Measurements from ENCODE around the gene ESAM.

Gene ESAM

DNA sequence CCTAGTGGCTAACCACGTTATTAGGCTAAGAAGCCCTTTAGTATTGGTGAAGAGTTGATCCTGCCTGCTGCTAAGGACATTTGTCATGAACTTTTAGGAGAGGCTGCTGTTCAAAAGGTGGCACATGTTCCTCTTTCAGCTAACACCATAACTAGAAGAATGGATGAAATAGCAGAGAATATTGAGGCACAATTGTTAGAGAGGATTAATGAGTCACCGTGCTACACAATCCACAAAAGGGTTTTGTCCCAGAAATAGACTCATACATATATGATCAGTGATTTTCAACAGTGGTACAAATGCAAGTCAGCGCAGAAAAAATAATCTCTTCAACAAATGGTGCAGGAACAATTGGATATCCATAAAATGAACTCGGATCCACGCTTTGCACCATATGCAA is 45.1 kb upstream of the ESAM start:
- Histone ChIP-seq H3K9me2 (replicated peaks; ENCODE audit: insufficient read depth, low read length) (no peaks in the 10 kb centered on the region), H3K27me3 (replicated peaks; ENCODE audit: insufficient read depth, low read length) (no peaks in the 10 kb centered on the region), H3F3A (ENCODE audit: insufficient read depth, low read length) (no peaks in the 10 kb centered on the region), H3K79me2 (ENCODE audit: low read length) (no peaks in the 10 kb centered on the region), H4K20me1 (ENCODE audit: insufficient read depth, low read length) (no peaks in the 10 kb centered on the region), H3K4me1 (ENCODE audit: low read length) (no peaks in the 10 kb centered on the region), H3K36me3 (replicated peaks; ENCODE audit: insufficient read depth, low read length) (no peaks in the 10 kb centered on the region), H3K4me3 (ENCODE audit: low read length) (no peak overlapping the region), H3K27ac (ENCODE audit: low read length) (no peak overlapping the region), H3K9ac (ENCODE audit: low read length) (no peak overlapping the region), H2AFZ (ENCODE audit: low read length) (no peak overlapping the region), H3K9me3 (replicated peaks; ENCODE audit: insufficient read depth, low read length) (no peaks in the 10 kb centered on the region), H3K4me2 (ENCODE audit: low read depth, low read length) (no peak overlapping the region)
- DNase-seq = no peak
- TF ChIP-seq EZH2 (optimal IDR thresholded peaks at IDR 0.05; ENCODE audit: low read depth, low read length) (no peak), EZH2phosphoT487 (IDR thresholded peaks at IDR 0.05; ENCODE audit: low read length) (no peak)
- TF ChIP-seq, protein P1, sequence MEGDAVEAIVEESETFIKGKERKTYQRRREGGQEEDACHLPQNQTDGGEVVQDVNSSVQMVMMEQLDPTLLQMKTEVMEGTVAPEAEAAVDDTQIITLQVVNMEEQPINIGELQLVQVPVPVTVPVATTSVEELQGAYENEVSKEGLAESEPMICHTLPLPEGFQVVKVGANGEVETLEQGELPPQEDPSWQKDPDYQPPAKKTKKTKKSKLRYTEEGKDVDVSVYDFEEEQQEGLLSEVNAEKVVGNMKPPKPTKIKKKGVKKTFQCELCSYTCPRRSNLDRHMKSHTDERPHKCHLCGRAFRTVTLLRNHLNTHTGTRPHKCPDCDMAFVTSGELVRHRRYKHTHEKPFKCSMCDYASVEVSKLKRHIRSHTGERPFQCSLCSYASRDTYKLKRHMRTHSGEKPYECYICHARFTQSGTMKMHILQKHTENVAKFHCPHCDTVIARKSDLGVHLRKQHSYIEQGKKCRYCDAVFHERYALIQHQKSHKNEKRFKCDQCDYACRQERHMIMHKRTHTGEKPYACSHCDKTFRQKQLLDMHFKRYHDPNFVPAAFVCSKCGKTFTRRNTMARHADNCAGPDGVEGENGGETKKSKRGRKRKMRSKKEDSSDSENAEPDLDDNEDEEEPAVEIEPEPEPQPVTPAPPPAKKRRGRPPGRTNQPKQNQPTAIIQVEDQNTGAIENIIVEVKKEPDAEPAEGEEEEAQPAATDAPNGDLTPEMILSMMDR (IDR thresholded peaks at IDR 0.05; ENCODE audit: low read length) = no peak

DNA sequence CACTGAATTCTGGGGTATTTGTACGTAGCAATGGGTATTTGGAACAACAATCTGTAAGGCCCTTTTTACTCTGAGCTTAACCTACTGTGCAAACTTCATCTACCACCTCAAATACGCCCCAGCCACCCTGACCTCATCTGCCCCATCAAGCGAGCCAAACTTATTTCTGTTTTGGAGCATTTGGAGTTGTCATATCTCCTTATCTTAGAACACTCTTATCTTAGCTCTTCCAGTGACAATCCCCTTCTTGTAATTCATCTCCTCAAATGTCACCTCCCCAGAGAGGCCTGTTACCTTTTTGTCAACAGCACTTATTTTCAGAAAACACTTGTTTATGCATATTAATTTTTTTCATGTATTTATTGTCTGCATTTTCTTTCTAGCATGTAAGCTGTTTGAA is 42.8 kb upstream of the ESAM start:
- H2AFZ ChIP-seq (ENCODE audit: low read length) = no peak overlapping the region

DNA sequence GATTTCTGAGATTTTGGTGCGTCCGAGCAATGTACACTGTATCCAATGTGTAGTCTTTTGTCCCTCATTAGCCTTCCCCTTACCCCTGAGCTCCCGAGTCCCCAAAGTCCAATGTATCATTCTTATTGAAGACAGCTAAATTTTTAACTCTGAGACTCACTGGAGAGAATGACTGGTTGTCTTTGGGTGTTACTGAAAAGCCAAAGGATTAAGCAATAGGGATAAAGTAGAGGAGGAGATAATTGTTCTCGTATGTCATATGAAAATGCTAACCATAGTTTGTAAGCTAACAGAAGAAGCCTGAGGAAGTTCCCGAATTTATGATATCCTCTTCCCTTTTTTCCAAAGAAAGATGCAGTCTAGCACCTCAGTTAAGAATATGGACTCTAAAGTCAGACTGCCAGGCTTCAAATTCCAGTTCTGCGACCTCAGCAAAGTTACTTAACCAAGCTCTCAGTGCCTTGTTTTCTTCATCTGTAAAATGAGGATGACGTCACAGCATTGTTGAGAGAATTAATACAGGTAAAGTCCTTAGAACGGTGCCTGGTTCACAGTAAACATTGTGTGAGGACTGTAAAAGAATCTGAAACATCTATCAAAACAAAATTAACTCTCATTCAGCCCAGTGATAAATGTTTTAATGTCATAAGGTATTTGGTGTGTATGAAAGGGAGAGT is 39.7 kb upstream of the ESAM start:
- Histone ChIP-seq H2AFZ (ENCODE audit: low read length) (no peak overlapping the region), H3F3A (ENCODE audit: insufficient read depth, low read length) (peaks cover 14% of the 10 kb centered on the region), H3K9me2 (replicated peaks; ENCODE audit: insufficient read depth, low read length) (no peaks in the 10 kb centered on the region), H3K27me3 (replicated peaks; ENCODE audit: insufficient read depth, low read length) (no peaks in the 10 kb centered on the region), H3K4me1 (ENCODE audit: low read length) (peaks cover 15% of the 10 kb centered on the region), H3K4me3 (ENCODE audit: low read length) (no peak overlapping the region), H3K9me3 (replicated peaks; ENCODE audit: insufficient read depth, low read length) (no peaks in the 10 kb centered on the region), H3K36me3 (replicated peaks; ENCODE audit: insufficient read depth, low read length) (no peaks in the 10 kb centered on the region), H4K20me1 (ENCODE audit: insufficient read depth, low read length) (no peaks in the 10 kb centered on the region), H3K9ac (ENCODE audit: low read length) (no peak overlapping the region), H3K27ac (ENCODE audit: low read length) (no peak overlapping the region), H3K4me2 (ENCODE audit: low read depth, low read length) (no peak overlapping the region), H3K79me2 (ENCODE audit: low read length) (peaks cover 31% of the 10 kb centered on the region)
- TF ChIP-seq EZH2phosphoT487 (IDR thresholded peaks at IDR 0.05; ENCODE audit: low read length) (no peak), EZH2 (optimal IDR thresholded peaks at IDR 0.05; ENCODE audit: low read depth, low read length) (no peak)
- TF ChIP-seq, protein P1 (IDR thresholded peaks at IDR 0.05; ENCODE audit: low read length) = no peak
- no peak for DNase-seq

More for the DNA sequence above, 42.8 kb upstream of the ESAM start:
- no peak overlapping the region for H3K9ac ChIP-seq (ENCODE audit: low read length)
- no peak overlapping the region for H3K27ac ChIP-seq (ENCODE audit: low read length)
- no peaks in the 10 kb centered on the region for H3K4me1 ChIP-seq (ENCODE audit: low read length)
- no peak overlapping the region for H3K4me2 ChIP-seq (ENCODE audit: low read depth, low read length)
- H3K9me2 ChIP-seq (replicated peaks; ENCODE audit: insufficient read depth, low read length) = no peaks in the 10 kb centered on the region
- H3K27me3 ChIP-seq (replicated peaks; ENCODE audit: insufficient read depth, low read length) = no peaks in the 10 kb centered on the region
- no peaks in the 10 kb centered on the region for H3K9me3 ChIP-seq (replicated peaks; ENCODE audit: insufficient read depth, low read length)
- no peaks in the 10 kb centered on the region for H4K20me1 ChIP-seq (ENCODE audit: insufficient read depth, low read length)
- no peaks in the 10 kb centered on the region for H3K36me3 ChIP-seq (replicated peaks; ENCODE audit: insufficient read depth, low read length)
- DNase-seq = no peak
- H3K4me3 ChIP-seq (ENCODE audit: low read length) = no peak overlapping the region
- TF ChIP-seq EZH2 (optimal IDR thresholded peaks at IDR 0.05; ENCODE audit: low read depth, low read length) (no peak), EZH2phosphoT487 (IDR thresholded peaks at IDR 0.05; ENCODE audit: low read length) (no peak)
- TF ChIP-seq, protein P1 (IDR thresholded peaks at IDR 0.05; ENCODE audit: low read length) = no peak
- no peaks in the 10 kb centered on the region for H3F3A ChIP-seq (ENCODE audit: insufficient read depth, low read length)
- H3K79me2 ChIP-seq (ENCODE audit: low read length) = no peaks in the 10 kb centered on the region

Data from MM.1S (cell line).